NCI-H2081 treated with DMSO at 0.1 percent for 48 hours (cell line): Measurements from ENCODE around the gene ZNF599.
"Not testable (repeated sequence)": the region's sequence is repeated elsewhere in the genome, so short reads cannot be mapped to it uniquely, and the experiment has no call there.

Source experiments
- DNase-seq: peaks from one replicate; lab custom pipeline; 2025; lab: John Stamatoyannopoulos, UW

Gene ZNF599

DNA sequence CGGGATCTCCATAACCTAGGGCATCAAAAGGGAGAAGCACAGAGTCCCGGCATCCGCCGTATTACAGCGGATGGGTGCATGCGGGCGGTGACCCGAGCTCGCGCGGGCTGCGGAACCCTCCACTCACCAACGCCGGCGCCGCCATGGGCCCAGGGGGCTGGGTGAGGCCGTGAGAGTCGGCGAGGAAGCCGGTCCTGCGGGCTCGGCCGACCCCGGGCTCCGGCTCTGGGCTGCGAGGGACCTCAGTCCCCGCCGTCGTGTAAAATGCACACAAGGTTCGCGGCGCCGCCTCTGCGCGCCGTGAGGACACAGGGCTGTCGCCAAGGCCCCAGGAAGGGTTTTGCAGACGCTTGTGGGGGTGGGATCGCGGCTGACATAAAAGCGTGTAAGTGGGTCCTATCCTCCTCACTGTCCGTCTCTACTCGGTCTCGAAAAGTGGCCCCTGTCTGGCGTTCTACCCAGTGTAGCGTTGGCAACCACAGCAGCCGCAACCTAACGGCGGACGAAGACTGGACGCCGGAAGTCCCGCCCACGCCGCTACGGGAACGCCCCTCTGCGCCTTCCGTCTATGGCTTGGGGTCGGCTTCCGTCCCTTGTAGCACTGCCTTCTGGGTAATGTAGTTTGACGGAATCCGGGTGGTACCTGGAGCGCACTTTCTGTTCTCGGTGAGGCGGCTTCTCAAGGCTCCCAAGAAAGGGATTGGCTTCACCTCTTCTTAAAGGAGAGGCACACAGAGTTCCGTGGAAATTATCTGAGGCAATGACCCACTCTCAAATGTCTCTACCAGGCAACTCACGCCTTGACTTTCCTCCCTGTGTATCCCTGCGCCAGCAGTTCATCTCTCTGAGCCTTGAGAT is at the start of gene ZNF599:
Gene ZNF599, minus strand, starts transcription at position 519 of the 858 bp plus-strand sequence. Its CDS starts 374 bp downstream, at position 145.
- DNase-seq = peak; percentile 14

GRCh38 chr19:34818270-34818669 is 45.3 kb upstream of the ZNF599 start:
- no peak for DNase-seq

DNA sequence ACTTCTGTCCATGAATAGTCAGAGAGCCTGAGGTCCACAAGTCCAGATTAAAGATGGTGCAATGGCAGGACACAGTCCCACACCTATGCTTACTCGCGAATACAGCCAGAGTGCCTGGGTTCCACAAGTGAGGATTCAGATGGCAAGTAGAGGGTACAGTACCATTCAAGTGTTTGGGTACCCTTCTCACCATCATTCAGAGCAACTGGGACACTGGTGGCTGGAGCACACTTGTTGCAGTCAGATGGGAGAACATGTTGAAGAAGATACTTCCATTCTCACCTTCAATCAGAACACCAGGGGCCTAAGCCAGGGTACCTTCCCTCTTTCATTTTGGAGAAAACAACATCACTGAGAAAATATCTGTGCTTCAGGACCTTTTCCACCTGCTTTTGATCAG is 43.7 kb upstream of the ZNF599 start:
- no peak for DNase-seq

- no peak for DNase-seq
These were observed 35.6 kb upstream of the ZNF599 start for GRCh38 chr19:34808566-34808965.

- DNase-seq = no peak
These were observed 34.2 kb upstream of the ZNF599 start for GRCh38 chr19:34806976-34807860.

DNA sequence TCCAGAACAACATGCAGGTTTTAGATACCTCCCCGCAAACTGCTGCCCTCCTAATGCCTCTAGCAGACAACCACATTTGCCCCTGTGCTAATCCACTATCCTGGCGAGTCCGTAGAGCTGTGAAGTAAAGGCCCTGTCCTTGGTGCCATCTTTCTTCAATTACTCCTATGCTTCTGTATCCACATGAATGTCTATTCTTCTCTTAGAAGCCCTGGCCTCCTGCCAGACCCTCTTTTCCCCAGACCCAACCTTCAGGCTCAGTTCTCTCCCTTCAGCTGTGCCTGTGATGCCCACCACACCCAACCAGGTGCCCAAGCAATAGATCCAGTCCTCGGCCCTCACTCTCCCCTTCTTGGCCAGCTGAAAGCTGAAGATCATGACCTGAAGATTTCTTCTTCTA is 31.1 kb upstream of the ZNF599 start:
- DNase-seq = no peak

GRCh38 chr19:34796953-34797352 is 23.9 kb upstream of the ZNF599 start:
- DNase-seq = not testable (repeated sequence)

DNA sequence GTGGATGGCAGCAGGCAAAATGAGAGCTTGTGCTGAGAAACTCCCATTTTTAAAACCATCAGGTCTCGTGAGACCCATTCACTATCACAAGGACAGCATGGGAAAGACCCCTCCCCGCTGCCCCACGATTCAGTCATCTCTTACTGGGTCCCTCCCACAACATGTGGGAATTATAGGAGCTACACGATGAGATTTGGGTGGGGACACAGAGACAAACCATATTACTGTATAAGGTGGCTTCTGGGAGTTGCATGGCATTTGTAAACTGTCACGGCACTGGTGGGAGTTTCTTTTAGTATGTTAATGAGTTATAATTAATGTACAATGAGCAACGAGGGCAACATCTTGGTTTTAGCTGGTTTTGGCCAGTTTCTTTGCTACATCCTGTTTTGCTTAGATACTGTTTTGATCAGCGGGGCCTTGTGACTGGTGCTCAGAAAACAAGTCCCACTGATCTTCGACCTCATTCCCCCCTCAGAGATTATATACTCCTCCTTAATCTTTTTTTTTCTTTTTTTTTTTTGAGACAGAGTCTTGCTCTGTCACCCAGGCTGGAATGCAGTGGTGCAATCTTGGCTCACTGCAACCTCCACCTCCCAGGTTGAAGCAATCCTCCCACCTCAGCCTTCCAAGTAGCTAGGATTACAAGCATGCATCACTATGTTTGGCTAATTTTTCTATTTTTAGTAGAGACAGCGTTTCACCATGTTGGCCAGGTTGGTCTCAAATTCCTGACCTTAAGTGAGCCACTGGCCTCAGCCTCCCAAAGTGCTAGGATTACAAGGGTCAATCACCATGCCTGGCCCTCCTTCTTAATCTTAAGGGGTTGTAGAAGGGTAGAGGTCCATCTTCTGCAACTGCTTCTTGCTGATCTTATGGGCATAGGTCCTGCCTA is 21.3 kb upstream of the ZNF599 start:
- no peak for DNase-seq

DNA sequence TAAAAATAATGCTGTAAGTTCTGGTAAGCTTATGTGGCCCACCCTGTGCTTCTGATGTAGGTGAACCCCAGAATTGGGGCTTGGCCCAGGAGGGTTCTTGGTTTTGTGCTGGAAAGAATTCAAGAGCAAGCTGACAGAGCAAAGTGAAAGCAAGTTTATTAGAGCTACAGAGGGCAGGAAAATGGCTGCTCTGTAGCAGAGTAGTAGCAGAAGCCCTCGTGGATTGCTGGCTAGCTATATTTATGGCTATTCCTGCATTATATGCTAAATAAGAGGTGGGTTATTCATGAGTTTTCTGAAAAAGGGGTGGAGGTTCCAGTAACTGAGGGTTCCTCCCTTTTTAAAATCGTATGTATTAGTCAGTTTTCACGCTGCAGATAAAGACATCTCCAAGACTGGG is 20.6 kb upstream of the ZNF599 start:
- no peak for DNase-seq

GRCh38 chr19:34788074-34788473 is 15.1 kb upstream of the ZNF599 start:
- no peak for DNase-seq

DNA sequence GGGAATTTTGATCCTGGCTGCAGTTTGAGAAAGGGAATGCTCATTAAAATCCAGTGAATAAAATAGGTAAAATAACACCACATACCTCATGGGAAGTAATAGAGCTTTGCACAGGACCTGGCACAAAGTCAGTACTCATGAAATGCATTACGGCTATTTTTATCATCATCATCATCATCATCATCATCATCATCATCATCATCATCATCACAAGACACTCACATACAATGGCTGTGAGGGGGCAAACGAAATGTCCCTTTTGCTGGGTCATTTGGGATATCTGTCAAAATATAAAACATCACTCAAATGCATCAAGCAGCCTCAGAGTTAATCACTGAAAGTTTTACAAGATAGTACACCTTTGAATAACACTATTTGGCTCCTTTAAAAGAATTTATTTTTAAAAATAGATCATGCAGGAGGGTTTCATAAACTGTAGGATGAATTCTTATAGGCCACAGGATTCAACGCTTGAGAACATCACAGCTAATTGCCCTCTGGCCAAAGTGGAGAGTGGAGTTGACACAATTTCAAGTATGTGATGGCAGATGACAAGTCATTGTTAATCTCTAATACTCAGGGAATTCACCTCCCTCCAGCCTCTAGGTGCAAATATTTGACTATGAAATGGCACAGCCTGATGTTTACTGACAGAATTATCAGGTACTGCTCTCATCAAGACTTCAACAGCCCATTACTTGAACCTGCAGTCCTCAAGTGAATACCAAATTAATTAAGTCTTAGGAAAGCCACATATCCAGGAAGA is 14.2 kb upstream of the ZNF599 start:
- DNase-seq = no peak

DNA sequence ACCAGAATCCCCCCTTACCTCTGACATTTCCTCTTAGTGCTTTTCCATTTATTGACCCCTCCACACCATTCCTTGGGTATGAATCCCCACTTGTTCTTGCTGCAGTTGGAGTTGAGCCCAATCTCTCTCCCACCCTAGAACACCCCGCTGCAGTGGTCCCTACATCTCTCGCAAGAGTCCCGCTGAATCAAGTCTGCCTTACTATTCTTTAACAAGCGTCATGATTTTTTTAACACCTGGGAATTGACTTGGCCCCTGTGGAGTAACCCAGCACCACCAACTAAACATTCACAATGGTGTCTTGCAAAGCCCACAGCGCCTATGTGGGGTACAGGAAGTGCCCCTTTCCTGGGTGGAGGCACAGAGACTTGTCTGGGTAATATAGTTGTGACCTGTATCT is 13.2 kb upstream of the ZNF599 start:
- no peak for DNase-seq

DNA sequence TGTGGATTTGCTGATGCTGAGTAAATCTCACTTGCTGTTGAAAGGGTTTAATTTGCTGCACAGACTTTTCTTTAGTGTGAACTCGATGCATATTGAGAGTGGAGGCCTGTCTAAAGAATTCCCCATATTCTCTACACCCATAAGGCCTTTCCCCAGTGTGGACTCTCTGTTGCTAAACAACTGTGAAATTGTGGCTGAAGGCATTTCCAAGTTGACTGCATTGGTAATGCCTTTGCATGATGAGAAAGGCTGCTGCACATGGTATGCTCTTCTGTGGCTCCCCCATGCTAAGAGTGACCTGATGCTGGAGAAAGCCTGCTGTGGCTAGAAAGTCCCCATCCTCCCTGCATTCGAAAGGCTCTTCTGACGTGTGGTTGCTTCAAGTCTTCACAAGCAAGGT is 6.6 kb upstream of the ZNF599 start:
- no peak for DNase-seq

GRCh38 chr19:34778342-34778741 is 5.3 kb upstream of the ZNF599 start:
- no peak for DNase-seq

- no peak for DNase-seq
These were observed 1.8 kb upstream of the ZNF599 start for GRCh38 chr19:34774857-34775256.

- DNase-seq = no peak
These were observed 495 bp upstream of the ZNF599 start for GRCh38 chr19:34773555-34773864.

DNA sequence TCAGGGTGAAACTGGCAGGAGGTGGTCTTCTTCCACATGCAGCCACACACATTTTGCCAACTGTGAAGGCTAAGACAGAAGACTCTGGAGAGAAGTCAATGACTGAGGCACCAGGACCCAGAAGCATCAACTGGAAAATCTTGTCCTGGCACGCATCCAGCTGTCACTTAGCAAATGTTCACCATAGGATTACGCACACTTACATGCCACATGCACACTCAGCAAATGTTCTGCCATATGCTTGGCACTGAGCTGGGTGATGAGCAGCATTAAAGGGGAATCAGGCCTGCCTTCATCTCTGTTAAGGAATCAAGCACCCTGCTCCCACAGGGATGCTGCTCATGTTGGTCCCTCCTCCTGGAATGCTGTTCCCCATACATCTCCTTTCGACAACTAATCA is 5.1 kb downstream of the ZNF599 start:
- DNase-seq = no peak

- no peak for DNase-seq
These were observed 6.6 kb downstream of the ZNF599 start for GRCh38 chr19:34766386-34766785.

DNA sequence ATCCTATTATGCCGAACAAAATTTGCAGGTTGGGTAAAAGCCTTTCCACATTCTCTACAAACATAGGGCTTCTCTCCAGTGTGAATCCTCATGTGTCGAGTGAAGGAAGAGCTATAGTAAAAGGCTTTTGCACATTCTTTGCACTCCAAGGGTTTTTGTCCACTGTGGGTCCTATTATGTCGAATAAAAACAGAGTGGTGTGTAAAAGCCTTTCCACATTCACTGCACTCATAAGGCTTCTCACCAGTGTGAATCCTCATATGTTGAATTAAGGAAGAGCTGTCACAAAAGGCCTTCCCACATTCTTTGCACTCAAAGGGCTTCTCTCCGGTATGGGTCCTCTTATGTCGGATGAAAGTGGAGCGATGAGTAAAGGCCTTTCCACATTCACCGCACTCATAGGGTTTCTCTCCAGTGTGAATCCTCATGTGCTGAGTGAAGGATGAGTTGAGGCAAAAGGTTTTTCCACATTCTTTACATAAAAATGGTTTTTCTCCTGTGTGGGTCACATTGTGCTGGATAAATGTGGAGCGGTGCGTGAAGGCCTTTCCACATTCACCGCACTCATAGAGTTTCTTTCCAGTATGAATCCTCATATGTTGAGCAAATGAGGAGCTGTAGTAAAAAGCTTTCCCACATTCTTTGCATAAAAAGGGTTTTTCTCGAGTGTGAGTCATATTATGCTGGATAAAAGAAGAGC is 13.6 kb downstream of the ZNF599 start:
- DNase-seq = no peak

- DNase-seq = no peak
These were observed 15.6 kb downstream of the ZNF599 start for GRCh38 chr19:34757441-34757840.
